GM21423 (cell line): ENCODE results near the gene SLC4A5.
"Not testable (repeated sequence)": the region's sequence is repeated elsewhere in the genome, so short reads cannot be mapped to it uniquely, and the experiment has no call there.

Source experiments
- ATAC-seq: cut with Tn5 transposase; IDR thresholded peaks from one replicate; pipeline ENCODE4 v1.9.1; 2021; ENCODE audit warnings: mild to moderate bottlenecking, moderate library complexity; ENCODE audit not compliant: unreplicated experiment

Gene SLC4A5

DNA sequence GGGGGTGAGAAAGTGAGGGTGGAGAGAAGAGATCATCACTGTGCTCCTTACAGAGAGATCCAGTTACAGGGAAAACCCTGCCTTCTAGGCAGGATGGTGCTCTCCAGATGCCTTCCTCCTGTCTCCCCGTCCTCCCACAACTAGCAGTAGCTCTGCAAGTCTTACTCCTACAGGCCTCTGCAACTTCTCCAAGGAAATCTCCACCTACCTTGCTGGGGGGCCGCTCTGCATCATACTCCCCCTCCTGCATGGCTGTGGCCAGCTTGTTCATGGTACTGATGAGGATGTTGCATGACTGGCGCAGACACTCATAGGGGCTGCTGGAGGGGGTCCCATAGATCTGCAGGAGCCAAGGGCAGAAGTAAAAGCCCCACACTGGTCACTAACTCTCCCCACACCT is 22.8 kb upstream of the SLC4A5 start:
- ATAC-seq, result no peak

DNA sequence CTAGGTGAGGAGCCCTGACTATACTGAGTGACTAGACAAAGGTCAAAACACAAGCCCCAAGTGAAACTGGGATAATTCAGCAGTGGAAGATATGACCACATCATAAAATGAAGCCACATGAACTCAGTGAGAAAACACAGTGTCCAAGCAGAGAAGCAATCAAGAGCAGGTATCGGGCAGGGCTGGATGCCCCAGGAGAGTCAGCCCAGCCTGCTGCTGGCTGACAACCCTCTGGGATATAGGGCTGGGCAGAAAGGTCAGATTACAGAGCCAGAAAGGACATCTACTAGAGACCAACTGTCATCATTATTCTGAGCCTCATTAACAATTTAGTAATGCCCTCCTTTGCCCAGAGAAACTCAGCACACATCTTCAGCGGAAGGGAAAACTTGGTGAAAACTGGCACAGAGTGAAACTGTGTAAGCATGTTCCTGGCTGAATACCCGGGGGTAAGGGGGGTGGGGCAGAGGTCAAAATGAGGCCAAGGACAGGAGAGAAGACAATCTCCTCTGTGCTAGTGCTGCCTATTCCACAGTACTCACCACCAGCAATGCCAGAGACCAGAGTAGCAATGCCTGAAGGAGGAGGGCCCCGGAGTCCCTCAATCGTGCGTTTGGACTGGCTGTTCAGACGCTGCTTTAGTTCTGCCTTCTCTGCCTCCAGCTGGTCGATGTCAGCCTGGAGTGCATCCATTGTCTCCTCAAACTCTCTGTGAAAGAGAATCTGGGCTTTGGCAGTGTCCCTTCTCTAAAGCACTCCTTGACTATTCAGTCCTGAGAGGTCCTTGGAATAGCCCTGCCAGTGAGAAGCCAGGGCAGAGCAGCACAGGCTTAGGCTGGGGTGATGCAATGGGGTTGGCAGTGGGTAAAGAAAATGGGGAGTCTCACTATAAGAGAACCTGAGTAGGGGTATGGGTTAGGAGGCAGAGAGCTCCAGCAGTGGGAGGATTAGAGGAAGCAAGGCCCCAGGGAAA is 21.6 kb upstream of the SLC4A5 start:
- ATAC-seq, result no peak

DNA sequence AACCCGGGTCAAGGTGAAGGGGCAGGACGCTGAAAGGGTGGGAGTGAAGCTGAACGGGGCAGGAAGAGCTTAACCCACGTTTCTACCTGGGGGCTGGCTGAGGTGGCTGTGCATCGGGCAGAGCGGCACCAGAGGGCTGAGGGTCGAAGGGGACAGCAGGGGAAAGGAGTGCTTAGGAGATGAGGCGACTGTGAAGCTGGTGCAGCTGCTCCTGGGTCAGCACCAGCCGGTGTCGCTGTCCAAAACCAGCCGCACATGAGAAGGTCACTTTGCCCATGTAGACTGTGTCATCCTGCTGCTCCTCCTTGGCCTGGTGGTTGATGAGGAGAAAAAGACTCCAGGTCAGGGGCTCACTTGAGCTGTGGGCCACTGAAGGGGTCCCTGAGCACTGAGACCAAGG is 18.1 kb upstream of the SLC4A5 start:
- ATAC-seq, result no peak

DNA sequence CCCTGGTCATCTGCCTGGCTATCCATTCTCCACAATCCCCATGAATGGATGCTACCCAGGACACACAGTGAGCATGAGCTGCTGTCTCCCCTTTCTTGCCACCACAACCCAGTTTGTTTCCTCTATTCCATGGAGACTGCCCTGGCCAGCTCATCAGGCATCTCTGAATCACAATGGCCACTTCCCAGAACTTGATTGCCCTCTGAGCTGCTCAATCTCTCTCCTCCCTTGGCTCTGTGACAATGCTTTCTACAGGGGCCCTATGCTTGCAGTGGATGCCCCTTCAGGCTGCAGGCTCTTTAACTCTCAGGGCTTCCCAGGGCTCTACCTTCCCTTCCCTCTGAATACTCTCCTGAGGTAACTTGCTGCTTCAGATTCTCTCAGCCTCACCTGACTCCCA is 14.4 kb upstream of the SLC4A5 start:
- no peak for ATAC-seq

DNA sequence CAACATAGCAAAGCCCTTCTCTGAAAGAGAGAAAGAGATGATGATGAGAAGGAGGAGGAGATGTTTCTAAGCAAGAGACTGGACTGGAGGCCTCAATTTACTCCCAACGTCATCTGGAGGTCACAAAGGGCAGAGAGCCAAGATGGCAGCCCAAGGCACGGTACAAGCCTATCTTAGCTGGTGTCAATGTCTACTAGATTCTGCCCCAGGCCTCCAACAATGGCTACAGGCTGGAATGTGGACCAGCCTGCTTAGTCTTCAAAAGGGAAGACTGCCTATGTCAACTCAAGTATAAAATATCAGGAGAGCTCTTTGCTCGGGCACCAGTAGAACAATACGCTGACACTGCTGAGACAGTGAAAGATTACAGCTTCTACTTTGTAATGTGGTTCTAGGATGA is 6.7 kb upstream of the SLC4A5 start:
- no peak for ATAC-seq

DNA sequence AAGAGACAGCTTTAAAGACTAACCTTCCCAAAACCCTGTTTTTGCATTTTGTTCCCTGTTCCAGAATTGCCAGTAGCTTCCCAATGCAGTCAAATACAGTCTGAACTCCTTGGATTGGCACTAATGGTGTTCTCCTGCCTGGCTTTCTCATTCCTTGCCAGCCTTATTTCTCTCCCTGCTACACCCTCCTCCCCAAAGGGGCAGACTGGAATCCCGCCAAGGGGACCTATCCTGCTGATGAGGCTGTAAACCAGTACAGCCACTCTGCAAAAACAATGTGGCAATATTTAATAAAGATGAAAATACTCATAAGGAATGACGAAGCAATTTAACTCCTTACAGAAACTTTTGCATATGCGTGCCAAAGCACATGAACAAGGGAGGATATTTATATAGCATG is 4.5 kb upstream of the SLC4A5 start:
- no peak for ATAC-seq

DNA sequence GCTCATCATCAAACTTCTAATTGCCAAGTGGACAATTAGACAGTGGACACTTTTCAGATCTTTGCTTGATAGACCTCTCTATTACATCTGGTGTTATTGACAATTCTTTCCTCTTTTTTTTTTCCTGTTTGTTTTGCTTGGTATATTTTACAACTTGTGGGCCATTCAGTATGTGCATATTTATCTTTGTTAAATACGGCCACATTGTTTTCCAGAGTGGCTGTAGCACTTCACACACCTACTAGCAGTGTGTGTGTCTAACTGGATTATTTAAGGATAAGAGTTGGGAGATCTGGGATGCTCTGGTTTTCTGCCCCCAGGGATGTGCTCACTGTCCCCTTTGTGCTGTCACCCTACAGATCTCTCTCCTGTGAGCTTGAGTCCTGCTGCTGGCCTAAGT is 4.1 kb upstream of the SLC4A5 start:
- no peak for ATAC-seq

DNA sequence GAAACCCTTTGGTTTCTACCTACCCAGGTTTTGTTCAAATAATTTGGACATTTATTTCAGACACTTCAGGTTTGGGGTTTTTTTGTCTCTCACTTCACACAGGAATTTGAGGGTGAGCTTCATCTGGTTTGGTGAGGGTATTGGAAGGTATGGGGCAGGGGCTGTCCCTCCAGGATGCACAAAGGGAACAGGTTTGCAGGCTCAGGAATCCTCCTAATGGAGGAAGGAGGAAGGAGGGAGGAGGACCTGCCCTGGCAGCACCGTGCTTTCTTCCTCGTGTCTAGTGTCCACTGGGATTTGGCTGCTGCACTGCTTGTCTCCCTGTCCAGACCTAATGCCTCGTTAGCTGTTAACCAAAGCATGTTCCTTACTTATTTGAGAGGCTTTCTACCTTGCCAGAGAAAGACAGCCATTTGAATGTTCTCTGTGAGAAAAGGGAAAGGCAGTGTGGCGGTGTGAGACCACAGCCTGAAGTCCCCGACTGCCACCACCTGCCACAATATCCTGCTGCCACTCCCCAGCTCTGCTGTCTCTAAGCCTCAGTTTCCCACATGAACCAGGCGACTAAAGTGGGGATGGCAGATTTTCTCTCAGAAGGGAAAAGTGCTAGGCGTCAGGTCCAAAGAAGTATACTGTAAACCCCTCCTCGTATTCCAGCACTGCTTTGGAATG is 2.2 kb upstream of the SLC4A5 start:
- ATAC-seq, result no peak

DNA sequence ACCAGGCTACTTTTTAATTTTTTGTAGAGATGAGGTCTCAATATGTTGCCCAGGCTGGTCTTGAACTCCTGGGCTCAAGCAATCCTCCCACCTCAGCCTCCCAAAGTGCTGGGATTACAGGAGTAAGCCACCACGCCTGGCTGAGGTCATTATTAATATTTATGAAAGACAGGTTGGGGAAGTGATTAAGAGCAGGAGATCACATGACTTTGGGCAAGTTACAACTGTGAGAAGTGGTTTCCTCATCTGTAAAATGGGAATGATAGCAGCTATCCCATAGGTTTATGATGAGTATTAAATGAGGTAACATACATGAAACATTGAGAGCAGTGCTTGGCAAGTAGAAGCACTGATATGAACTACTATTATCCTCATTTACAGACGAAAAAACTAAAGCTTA is 7.0 kb downstream of the SLC4A5 start:
- ATAC-seq, result not testable (repeated sequence)

DNA sequence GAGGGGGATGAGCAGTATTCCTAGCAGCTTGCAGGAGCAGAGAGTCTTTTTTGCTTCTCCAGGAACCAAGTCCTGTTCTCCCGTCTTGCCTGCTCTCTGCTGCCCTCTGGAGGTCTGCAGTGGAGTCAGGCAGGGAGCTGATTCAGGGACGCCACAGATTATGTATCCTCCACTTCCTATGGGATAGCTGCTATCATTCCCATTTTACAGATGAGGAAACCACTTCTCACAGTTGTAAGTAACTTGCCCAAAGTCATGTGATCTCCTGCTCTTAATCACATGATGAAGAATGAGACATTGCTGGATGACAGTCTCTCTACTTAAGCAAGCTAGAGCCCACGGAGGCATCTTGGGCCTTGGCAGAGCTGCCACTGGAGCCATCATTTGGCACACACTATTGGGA is 8.3 kb downstream of the SLC4A5 start:
- ATAC-seq, result peak; percentile 52

DNA sequence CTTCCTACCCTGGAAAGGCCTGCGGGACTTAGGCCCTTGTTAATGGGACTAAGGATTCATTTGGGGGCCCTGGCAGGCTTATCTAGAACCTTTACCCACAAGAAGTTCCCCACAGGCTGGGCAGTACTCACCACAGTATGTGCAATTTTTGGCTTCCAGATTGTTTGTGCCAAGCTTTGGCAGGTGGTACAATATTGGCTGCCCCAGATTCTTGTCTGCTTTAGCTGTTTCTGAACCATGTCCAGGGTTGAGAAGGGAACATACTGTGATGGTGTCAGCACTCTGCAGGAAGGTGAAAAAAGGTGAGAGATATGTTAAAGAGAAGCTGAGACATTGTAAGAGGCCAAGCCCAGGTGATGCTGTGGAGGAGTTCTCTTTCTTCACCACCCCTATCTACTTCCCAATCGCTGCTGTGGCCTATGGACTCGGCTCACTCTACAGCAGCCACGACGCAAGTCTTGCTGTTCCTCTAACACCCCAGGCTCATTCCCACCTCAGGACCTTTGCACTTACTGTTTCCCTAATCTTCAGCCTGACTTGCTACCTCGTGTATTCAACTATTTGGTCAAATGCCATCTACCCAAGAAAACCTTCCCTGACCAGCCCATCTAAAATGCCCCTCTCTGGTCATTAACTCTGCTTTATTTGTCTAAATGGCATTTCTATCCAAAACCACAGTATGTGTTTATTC is 9.2 kb downstream of the SLC4A5 start:
- ATAC-seq, result no peak

DNA sequence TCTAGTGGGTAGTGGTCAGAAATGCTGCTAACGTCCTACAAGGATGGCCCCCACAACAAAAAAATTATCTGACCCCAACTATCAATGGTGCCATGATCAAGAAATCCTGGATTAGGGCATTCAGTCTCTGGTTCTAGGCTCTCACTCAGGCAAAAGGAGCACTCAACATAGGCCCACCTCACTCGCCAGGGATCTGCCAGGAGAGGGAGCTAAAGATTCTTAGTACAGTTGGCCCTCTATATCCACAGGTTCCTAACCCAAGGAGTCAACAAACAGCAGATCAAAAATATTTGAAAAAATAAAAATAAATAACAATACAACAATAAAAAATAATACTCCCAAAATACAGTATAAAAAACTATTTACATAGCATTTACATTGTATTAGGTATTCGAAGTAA is 10.0 kb downstream of the SLC4A5 start:
- ATAC-seq, result no peak

DNA sequence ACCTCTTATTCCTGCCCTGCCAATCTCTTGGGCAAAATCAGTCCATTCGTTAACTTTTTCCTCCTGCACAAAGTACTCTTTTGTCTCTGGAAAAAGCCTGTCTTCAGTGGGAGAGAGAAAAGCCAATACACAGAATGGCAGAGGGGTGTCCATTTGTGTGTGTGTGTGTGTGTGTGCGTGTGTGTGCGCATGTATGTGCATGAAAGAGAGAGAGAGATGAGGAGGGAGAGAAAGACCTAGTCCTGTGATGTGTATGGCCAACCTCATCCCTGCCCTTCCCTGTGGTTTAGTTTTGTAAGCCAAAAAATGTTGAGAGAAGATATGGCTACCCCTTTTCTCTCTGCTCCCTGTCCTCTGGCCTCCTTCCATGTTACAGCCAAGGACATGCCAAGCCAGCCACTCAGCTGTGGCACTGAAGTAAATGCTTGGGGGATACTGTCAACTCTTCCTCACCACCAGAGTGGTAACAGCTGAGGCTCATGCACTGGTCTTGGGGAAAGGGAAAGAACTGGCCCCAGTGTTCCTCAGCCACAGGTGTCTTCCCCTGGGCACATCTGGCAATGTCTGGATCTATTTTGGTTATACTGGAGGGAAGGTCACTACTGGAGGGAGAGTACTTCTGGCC is 10.6 kb downstream of the SLC4A5 start:
- no peak for ATAC-seq

DNA sequence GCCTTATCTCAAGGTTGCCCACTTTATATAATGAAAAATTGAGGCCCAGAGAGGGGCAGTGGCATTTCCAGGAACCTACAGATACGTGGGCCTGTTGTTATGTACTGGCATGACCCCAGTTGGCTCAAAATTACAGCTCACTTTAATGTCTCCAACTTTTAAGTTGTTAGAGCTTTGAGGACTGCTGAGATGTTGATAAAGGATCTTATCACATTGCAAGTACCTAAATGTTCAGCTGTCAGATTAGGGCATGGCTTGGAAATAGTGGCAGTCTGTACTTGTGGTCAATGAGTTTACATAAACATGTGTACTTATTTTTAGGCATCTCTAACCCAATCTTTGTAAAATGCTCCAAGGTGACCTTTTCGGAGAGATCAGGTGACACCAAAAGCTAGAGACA is 14.6 kb downstream of the SLC4A5 start:
- no peak for ATAC-seq

DNA sequence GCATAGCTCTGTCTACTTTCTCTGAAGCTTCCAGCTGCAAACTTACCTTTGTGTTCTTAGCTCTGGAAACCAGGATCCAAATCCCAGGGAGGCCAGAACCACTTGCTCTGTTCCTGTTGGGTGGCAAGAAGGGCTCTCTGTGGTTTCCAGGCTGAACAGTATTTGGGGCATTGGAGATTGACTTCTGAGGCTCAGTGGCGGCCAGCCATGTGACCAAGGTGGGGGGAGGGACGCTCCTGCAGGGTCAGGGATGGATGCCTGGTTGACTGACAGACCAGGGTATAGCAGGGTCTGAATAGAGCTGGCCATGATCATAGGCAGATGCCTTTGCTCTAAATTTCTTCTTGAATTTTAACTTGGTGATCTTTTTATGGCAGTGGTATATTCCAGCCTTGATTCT is 15.1 kb downstream of the SLC4A5 start:
- ATAC-seq, result no peak

DNA sequence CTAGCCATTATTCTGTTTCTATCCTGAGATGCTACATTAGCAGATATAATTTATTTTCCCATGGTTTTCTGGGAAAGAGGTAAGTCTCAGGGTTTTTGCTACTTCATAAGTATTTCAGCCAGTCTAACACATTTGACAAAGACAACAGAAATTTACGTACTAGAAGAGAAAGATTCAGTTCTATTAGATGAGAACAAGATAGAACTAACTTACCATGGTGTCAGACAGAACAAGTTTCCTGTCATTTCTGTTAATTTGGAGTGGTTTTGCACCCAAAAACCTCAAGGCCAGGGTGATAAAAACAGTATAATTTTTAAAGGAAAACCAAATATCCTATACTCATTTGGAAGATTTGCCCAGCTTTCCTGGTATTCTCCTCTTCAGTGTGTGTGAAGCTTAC is 15.6 kb downstream of the SLC4A5 start:
- no peak for ATAC-seq

DNA sequence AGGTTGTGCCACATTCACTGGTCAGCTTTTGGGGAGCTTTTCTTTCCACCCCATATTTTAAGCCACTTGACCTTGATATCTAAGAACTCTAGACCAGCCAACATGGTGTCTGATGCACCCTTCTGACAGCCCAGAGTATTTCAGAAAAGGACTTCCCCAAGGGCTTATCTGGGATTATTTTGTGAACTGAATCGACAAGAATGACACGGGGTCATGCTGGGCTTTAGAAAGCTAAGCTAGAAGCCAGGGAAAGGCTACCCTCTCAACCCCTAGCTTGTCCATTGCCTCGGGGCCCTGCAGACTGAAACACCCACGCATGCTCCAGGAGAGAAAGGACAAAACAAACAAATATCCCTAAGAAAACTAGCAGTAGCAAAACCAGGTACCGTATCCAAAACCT is 16.0 kb downstream of the SLC4A5 start:
- no peak for ATAC-seq

DNA sequence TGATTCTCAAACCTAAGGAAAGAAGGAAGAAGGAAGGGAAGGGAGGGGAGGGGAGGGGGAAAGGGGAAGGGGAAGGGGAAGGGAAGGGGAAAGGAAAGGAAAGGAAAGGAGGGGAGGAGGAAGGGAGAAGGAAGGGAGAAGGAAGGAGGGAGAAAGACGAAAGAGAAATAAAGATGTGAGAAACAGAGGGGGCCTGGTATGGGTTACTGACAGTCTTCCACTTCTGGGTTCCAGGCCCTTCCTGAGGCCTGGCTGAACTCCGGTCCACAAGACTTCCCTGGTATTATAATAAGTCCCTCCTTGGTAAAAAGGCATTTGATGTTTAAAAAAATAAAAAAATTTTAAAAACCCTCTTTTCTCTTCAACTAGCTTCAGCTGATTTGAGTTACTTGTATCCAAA is 17.4 kb downstream of the SLC4A5 start:
- ATAC-seq, result no peak

DNA sequence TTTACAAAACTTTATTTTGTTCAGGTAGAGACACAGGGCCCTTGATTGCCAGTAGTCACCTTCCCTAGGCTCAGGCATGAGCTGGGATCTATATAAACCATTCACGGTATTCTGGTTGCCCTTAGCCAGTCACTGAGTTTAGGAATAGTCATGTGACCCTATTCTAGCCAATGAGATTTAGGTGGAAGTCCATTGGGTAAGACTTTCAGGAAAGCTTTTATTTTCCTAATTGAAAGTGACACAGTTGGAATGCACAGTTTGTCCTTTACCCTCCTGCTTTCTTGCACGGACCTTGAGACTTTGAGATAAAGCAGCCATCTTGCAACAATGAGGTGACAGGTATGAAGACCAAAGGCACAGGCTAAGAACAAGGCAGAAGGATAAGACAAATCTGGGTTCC is 21.5 kb downstream of the SLC4A5 start:
- ATAC-seq, result no peak

DNA sequence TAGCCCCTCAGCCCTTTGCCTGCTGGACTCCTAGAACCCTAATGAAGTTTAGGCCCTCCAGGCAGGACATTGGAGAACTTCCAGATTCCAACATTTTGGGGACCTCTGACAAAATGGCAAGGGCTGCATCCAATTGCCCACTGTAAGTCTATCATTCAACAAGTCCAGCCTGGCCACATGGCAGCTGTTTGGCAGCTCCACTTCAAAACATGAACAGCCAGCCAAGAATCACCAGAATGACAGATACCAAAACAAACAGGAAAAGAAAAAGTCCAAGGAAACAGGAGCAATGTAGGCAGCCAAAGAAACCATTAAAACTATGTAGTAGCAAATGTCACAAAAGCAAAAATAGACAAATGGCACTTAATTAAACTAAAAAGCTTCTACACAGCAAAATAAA is 25.5 kb downstream of the SLC4A5 start:
- ATAC-seq, result no peak

DNA sequence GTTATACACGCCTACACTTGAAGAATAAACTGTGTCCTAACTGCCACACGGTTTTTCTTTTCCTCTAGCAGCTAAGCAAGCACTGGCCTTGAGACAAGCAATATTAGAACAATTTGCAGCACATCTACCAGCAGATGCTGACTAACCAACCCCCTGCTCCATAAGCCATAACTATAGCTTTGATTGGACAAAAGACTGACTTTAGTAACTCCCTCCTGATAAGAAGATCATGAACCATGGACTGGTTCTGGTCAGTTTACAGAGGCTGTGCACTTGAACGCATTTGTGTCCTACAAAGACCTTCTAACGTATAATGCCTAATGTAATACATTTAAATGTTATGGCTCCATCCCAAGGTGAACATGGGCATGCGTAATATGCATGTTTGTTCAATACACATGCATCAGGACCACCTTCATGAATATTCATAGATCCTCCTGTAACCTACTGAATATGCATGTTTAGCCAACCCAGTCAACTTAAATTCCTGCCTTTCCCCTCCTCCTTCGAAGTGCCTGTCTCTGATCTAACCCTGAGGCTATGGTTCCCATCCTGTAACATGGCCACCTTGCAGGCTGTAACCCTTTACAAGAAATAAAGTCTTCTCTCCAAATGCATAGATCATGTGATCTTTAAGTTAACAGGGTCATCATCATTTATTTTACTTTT is 26.5 kb downstream of the SLC4A5 start:
- ATAC-seq, result no peak
